HepG2 (cell line): Measurements from ENCODE around the gene TMTC2. TPM values are rescaled to one million over a fixed set of nuclear protein-coding genes. Genes with fewer than 3 reads are reported as not detected.

ENCODE experiments used
- ATAC-seq: fragments of 200-7000 bp; cut with Tn5 transposase; 3 replicates; pipeline ENCODE4 v1.9.1; 2020; ENCODE audit warnings: mild to moderate bottlenecking, moderate library complexity
- BruUV-seq: library from RNA; stranded (reverse); fragments of 400-500 nt; replicated peaks from 2 replicates; lab custom pipeline; 2021; lab: Mats Ljungman, UMichigan
- CTCF ChIA-PET: fragments of 300-600 bp; formaldehyde crosslinking; extraction: SDS; loops from one replicate; lab custom pipeline; 2021; ENCODE audit warnings: low total read pairs, inconsistent platforms, low intra/inter-chr PET ratio; lab: Yijun Ruan, JAX
- POLR2A ChIA-PET: fragments of 350-600 bp; sonication (Branson Sonifier 250); formaldehyde crosslinking; loops from one replicate; lab custom pipeline; 2020; ENCODE audit warnings: antibody characterized with exemption, inconsistent platforms; lab: Yijun Ruan, JAX
- DNase-seq: peaks from one replicate; pipeline ENCODE4 v3.0.0-alpha.2; 2015; ENCODE audit warnings: low spot score
- FAIRE-seq: peaks from 3 replicates; lab custom pipeline; 2011; peaks lifted over from hg19 to GRCh38; lab: Jason Lieb, UNC
- H2AFZ ChIP-seq: one replicate; pipeline ENCODE4 v1.6.1; 2011; ENCODE audit warnings: low read length, inconsistent platforms
- H3K27ac ChIP-seq: fragments of 300-600 bp; 3 replicates; pipeline ENCODE4 v1.8.0; 2011; ENCODE audit warnings: mixed run types, mild to moderate bottlenecking, mixed read lengths, low read length, inconsistent platforms; ENCODE audit not compliant: insufficient read depth; ENCODE audit errors: extremely low read length
- H3K27me3 ChIP-seq, 2 experiments: fragments of 200-600 bp in 1 of 2; 2 replicates in 1 of 2; 3 replicates in 1 of 2; pipeline versions ENCODE4 v1.6.0 to v1.8.0; 2011; ENCODE audit warnings: low read length in 2 of 2, mild to moderate bottlenecking in 2 of 2, moderate library complexity in 2 of 2, inconsistent platforms in 1 of 2; ENCODE audit not compliant: insufficient read depth in 2 of 2, control insufficient read depth in 1 of 2
- H3K36me3 ChIP-seq, 2 experiments: fragments of 200-600 bp in 1 of 2; replicated peaks in 1 of 2; 2 replicates in 1 of 2; 3 replicates in 1 of 2; pipeline versions ENCODE4 v1.5.1 to v1.8.0; 2011; ENCODE audit warnings: low read length in 2 of 2, inconsistent platforms in 1 of 2; ENCODE audit not compliant: insufficient read depth in 2 of 2, control insufficient read depth in 1 of 2
- H3K4me1 ChIP-seq: 2 replicates; pipeline ENCODE4 v1.5.1; 2012; ENCODE audit warnings: low read length, inconsistent platforms; ENCODE audit not compliant: insufficient read depth
- H3K4me2 ChIP-seq: 2 replicates; pipeline ENCODE4 v1.6.0; 2011; ENCODE audit warnings: low read depth, low read length, inconsistent platforms
- H3K4me3 ChIP-seq, 3 experiments: fragments of 200-600 bp in 1 of 3; sonication (generic), shearing (Covaris generic) in 1 of 3; replicated peaks in 1 of 3; 2 replicates each; pipeline ENCODE4 v1.5.1; 2011 to 2016; ENCODE audit warnings: low read length in 3 of 3, inconsistent platforms in 2 of 3, low read depth in 2 of 3, mild to moderate bottlenecking in 2 of 3, control low read depth in 1 of 3, mixed read lengths in 1 of 3; ENCODE audit not compliant: insufficient read depth in 1 of 3
- H3K79me2 ChIP-seq: one replicate; pipeline ENCODE4 v1.6.1; 2011; ENCODE audit warnings: low read length, inconsistent platforms; ENCODE audit not compliant: insufficient read depth
- H3K9ac ChIP-seq: 2 replicates; pipeline ENCODE4 v1.6.0; 2011; ENCODE audit warnings: mild to moderate bottlenecking, low read depth, low read length, inconsistent platforms; ENCODE audit not compliant: insufficient read depth
- H3K9me3 ChIP-seq: 2 replicates; pipeline ENCODE4 v1.5.1; 2012; ENCODE audit warnings: mild to moderate bottlenecking, low read length
- H4K20me1 ChIP-seq: 2 replicates; pipeline ENCODE4 v1.6.0; 2011; ENCODE audit warnings: inconsistent platforms, mild to moderate bottlenecking, low read length, moderate library complexity; ENCODE audit not compliant: insufficient read depth
- CAMTA2 ChIP-seq: sonication (generic); formaldehyde crosslinking; IDR thresholded peaks from 2 replicates; pipeline ENCODE4 v1.4.0; 2020; ENCODE audit warnings: mild to moderate bottlenecking, missing genetic modification reagents, borderline replicate concordance
- EZH2 ChIP-seq: conservative IDR thresholded peaks from 2 replicates; pipeline ENCODE4 v1.6.1; 2012; ENCODE audit warnings: mild to moderate bottlenecking, low read depth, low read length, moderate library complexity
- FLYWCH1 ChIP-seq: sonication (generic); formaldehyde crosslinking; IDR thresholded peaks from 2 replicates; pipeline ENCODE4 v1.8.1; 2023; ENCODE audit warnings: mild to moderate bottlenecking, missing genetic modification reagents
- KAT8 ChIP-seq: IDR thresholded peaks from 2 replicates; pipeline ENCODE4 v1.6.1; 2016; ENCODE audit warnings: missing genetic modification reagents, missing compliant biosample characterization
- MIXL1 ChIP-seq: IDR thresholded peaks from 2 replicates; pipeline ENCODE4 v1.6.1; 2016
- PCBP2 ChIP-seq: fragments of 200-400 bp; formaldehyde crosslinking; optimal IDR thresholded peaks from 2 replicates; pipeline ENCODE3; 2018; ENCODE audit warnings: low read length, low read depth; ENCODE audit not compliant: poor library complexity, severe bottlenecking
- U2AF1 ChIP-seq: fragments of 200-400 bp; formaldehyde crosslinking; optimal IDR thresholded peaks from 2 replicates; pipeline ENCODE3; 2017; ENCODE audit warnings: mild to moderate bottlenecking, low read depth, low read length
- ZNF234 ChIP-seq: sonication (generic); formaldehyde crosslinking; conservative IDR thresholded peaks from 2 replicates; pipeline ENCODE4 v1.5.1; 2020; ENCODE audit warnings: mild to moderate bottlenecking, missing genetic modification reagents
- ZNF570 ChIP-seq: sonication (generic); formaldehyde crosslinking; IDR thresholded peaks from 2 replicates; pipeline ENCODE4 v1.4.0; 2020; ENCODE audit warnings: mild to moderate bottlenecking, missing genetic modification reagents, borderline replicate concordance
- ZNF607 ChIP-seq: sonication (generic); formaldehyde crosslinking; IDR thresholded peaks from 2 replicates; pipeline ENCODE4 v1.5.1; 2020; ENCODE audit warnings: missing genetic modification reagents, mild to moderate bottlenecking, borderline replicate concordance
- ZNF644 ChIP-seq: IDR thresholded peaks from 2 replicates; pipeline ENCODE4 v1.6.1; 2016; ENCODE audit warnings: low read depth
- ZNF660 ChIP-seq: sonication (generic); formaldehyde crosslinking; IDR thresholded peaks from 2 replicates; pipeline ENCODE4 v1.5.1; 2020; ENCODE audit warnings: mild to moderate bottlenecking, low read depth, missing genetic modification reagents, borderline replicate concordance
- ZNF792 ChIP-seq: IDR thresholded peaks from 2 replicates; pipeline ENCODE4 v1.6.1; 2016
- ZSCAN30 ChIP-seq: sonication (generic); formaldehyde crosslinking; IDR thresholded peaks from 2 replicates; pipeline ENCODE4 v1.5.0; 2020; ENCODE audit warnings: mild to moderate bottlenecking, missing genetic modification reagents
- ZZZ3 ChIP-seq: sonication (generic); formaldehyde crosslinking; IDR thresholded peaks from 2 replicates; pipeline ENCODE4 v1.4.0; 2020; ENCODE audit warnings: missing genetic modification reagents, mild to moderate bottlenecking, borderline replicate concordance
- in situ Hi-C: cut with HindIII; loops from 2 replicates; pipeline ENCODE4 v1.10.0; 2017; ENCODE audit warnings: low pct_unique_long_range_greater_than_20kb; ENCODE audit not compliant: extremely low pct_ligation_motif_present
- intact Hi-C: fragments of 100-400 bp; cut with micrococcal nuclease; formaldehyde crosslinking; loops from one replicate; pipeline ENCODE4 v1.10.0; 2022; ENCODE audit not compliant: unreplicated experiment
- polyA plus RNA-seq, 8 experiments: library from polyadenylated mRNA; depleted of rRNA in 3 of 8; stranded (reverse) in 7 of 8; unstranded in 1 of 8; fragments of >200 nt; fragmentation: Illumina TruSeq in 4 of 8; extraction: Trizol in 4 of 8; gene quantifications; 2 replicates each; pipeline versions ENCODE4 v1.2.1 to v1.2.3, GENCODE V29; 2011 to 2016; ENCODE audit warnings: low read depth in 4 of 8, missing spikeins in 1 of 8, mixed read lengths in 1 of 8; ENCODE audit not compliant: insufficient read depth in 1 of 8
- total RNA-seq, 5 experiments: library from RNA; depleted of rRNA; stranded (reverse); fragments of >200 nt; fragmentation: Illumina TruSeq; extraction: Trizol; gene quantifications; 2 replicates each; pipeline ENCODE4 v1.2.3, GENCODE V29; 2016; ENCODE audit warnings: low read depth in 1 of 5
- TF ChIP-seq, protein P1 (sequence below): IDR thresholded peaks from 2 replicates; pipeline ENCODE4 v1.6.1; 2016

Gene TMTC2
- total and polyA plus RNA-seq, 2 of the 13 experiments (the other 11 are each of a cell fraction or from before 2014, with no cell fraction given): 0.55 to 0.63 TPM

DNA sequence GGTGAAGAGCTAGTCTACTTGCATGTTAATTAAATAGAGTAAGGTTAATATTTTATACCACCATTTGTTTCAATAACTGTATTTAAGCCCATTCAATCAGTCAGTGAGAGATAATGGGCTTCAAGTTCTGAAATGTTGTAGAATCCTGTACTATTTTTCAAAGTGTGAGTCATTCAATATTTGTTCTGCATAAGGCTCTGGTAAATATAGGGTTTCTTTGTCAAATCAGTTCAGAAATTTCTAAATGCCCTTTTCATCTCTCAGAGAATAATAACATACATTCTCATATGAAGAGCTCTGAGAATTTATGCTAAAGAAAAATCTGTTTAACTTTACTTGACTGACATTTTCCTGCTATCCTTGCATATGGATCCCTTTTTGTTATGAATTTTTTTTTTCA lies 493.3 kb downstream of the TMTC2 start:
- Histone ChIP-seq H3K27me3 (no peaks in the 10 kb centered on the region), H3K4me3 (no peak overlapping the region), H3K9ac (no peak overlapping the region), H3K79me2 (no peaks in the 10 kb centered on the region)
- in situ Hi-C loops: no loop called here
- TF ChIP-seq ZNF644 (CRISPR knock-in tag): no peak
- no peak for TF ChIP-seq ZSCAN30 (CRISPR knock-in tag)
- TF ChIP-seq MIXL1 (CRISPR knock-in tag): no peak
- no peak for TF ChIP-seq ZNF607 (CRISPR knock-in tag)
- no peak for TF ChIP-seq ZNF792 (CRISPR knock-in tag)
- TF ChIP-seq U2AF1: no peak
- TF ChIP-seq, protein P1, sequence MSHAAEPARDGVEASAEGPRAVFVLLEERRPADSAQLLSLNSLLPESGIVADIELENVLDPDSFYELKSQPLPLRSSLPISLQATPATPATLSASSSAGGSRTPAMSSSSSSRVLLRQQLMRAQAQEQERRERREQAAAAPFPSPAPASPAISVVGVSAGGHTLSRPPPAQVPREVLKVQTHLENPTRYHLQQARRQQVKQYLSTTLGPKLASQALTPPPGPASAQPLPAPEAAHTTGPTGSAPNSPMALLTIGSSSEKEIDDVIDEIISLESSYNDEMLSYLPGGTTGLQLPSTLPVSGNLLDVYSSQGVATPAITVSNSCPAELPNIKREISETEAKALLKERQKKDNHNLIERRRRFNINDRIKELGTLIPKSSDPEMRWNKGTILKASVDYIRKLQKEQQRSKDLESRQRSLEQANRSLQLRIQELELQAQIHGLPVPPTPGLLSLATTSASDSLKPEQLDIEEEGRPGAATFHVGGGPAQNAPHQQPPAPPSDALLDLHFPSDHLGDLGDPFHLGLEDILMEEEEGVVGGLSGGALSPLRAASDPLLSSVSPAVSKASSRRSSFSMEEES: no peak
- TF ChIP-seq FLYWCH1 (CRISPR knock-in tag): no peak
- TF ChIP-seq ZNF234 (CRISPR knock-in tag): no peak
- no peak for TF ChIP-seq KAT8 (CRISPR knock-in tag)
- TF ChIP-seq EZH2: no peak
- TF ChIP-seq ZNF660: no peak
- no peak for TF ChIP-seq ZZZ3 (CRISPR knock-in tag)
- no peak for TF ChIP-seq PCBP2
- TF ChIP-seq CAMTA2 (CRISPR knock-in tag): no peak
- no peak for TF ChIP-seq ZNF570 (CRISPR knock-in tag)
- TF ChIP-seq, all 625 proteins: peak for 0
- no peak for ATAC-seq
- no TSS peak for BruUV-seq
- H3K27ac ChIP-seq: no peak overlapping the region
- ChIA-PET POLR2A (no interaction called here), CTCF (no interaction called here)
- no peaks in the 10 kb centered on the region for H3K36me3 ChIP-seq
- no peak for DNase-seq
- no peaks in the 10 kb centered on the region for H4K20me1 ChIP-seq
- peaks cover 8% of the 10 kb centered on the region; the same call in 1 of the 2 replicates for H3K9me3 ChIP-seq
- no peaks in the 10 kb centered on the region for H3K4me1 ChIP-seq
- H3K4me2 ChIP-seq: no peak overlapping the region
- H2AFZ ChIP-seq: no peak overlapping the region
- FAIRE-seq: no peak
- intact Hi-C loops: no loop called here
